BLaER1 treated with 17β-estradiol and CSF1 and Interleukin-3, amounts not matched to agents 10 nM and 100 nM (cell line): ENCODE measurements around the gene TTC7B.

ENCODE experiments used
- H3K27ac ChIP-seq, 11 experiments: shearing (Covaris generic); formaldehyde crosslinking; 2 replicates each; pipeline ENCODE4 v1.8.1; 2022
- H3K27me3 ChIP-seq, 11 experiments: shearing (Covaris generic); formaldehyde crosslinking; 2 replicates each; pipeline ENCODE4 v1.8.1; 2022
- H3K36me3 ChIP-seq, 11 experiments: shearing (Covaris generic); formaldehyde crosslinking; 2 replicates each; pipeline ENCODE4 v1.8.1; 2022
- H3K4me1 ChIP-seq, 10 experiments: shearing (Covaris generic); formaldehyde crosslinking; 2 replicates each; pipeline ENCODE4 v1.8.1; 2022
- H3K4me2 ChIP-seq, 11 experiments: shearing (Covaris generic); formaldehyde crosslinking; 2 replicates each; pipeline ENCODE4 v1.8.1; 2022
- H3K4me3 ChIP-seq, 10 experiments: shearing (Covaris generic); formaldehyde crosslinking; 2 replicates each; pipeline ENCODE4 v1.8.1; 2022
- H3K9ac ChIP-seq, 11 experiments: shearing (Covaris generic); formaldehyde crosslinking; 2 replicates each; pipeline ENCODE4 v1.8.1; 2022
- H3K9me3 ChIP-seq, 11 experiments: shearing (Covaris generic); formaldehyde crosslinking; replicated peaks in 1 of 11; 2 replicates each; pipeline ENCODE4 v1.8.1; 2022
- H4K20me1 ChIP-seq, 11 experiments: shearing (Covaris generic); formaldehyde crosslinking; 2 replicates each; pipeline ENCODE4 v1.8.1; 2022
- Cebpa-rat ChIP-seq, 11 experiments: shearing (Covaris generic); IDR thresholded peaks; 2 replicates each; pipeline ENCODE4 v1.8.1; 2022

Gene TTC7B

GRCh38 chr14:90508536-90509254 is 307.5 kb downstream of the TTC7B start:
- Histone ChIP-seq H4K20me1 (no peaks in the 10 kb centered on the region), H3K9me3 (0 out of 22 replicates have a peak, but pooled peaks cover 0 to 7% (median 0%) of the 10 kb centered on the region in 11 experiments), H3K4me1 (peaks cover 12 to 85% (median 73%) of the 10 kb centered on the region in 10 experiments), H3K4me3 (no peak overlapping the region), H3K4me2 (peak overlapping the region; percentile 66 to 85 (median 75)), H3K36me3 (no peaks in the 10 kb centered on the region), H3K9ac (no peak overlapping the region), H3K27me3 (peaks cover 0 to 6% (median 0%) of the 10 kb centered on the region in 11 experiments; a peak in 1 of 22 replicates), H3K27ac (no peak overlapping the region)
- no peak for TF ChIP-seq Cebpa-rat (IDR thresholded peaks at IDR 0.05)

- peaks cover 12 to 79% (median 66%) of the 10 kb centered on the region in 10 experiments for H3K4me1 ChIP-seq
- no peak overlapping the region for H3K4me3 ChIP-seq
- no peak overlapping the region for H3K9ac ChIP-seq
- no peaks in the 10 kb centered on the region for H4K20me1 ChIP-seq
- H3K27ac ChIP-seq: no peak overlapping the region
- no peak for TF ChIP-seq Cebpa-rat (IDR thresholded peaks at IDR 0.05)
- peak overlapping the region in 8 of 11 experiments; percentile 72 to 85 (median 76); a peak in 16 of 22 replicates for H3K4me2 ChIP-seq
- 0 out of 22 replicates have a peak, but pooled peaks cover 0 to 7% (median 0%) of the 10 kb centered on the region in 11 experiments for H3K9me3 ChIP-seq
- no peaks in the 10 kb centered on the region for H3K36me3 ChIP-seq
- H3K27me3 ChIP-seq: peaks cover 0 to 6% (median 0%) of the 10 kb centered on the region in 11 experiments; a peak in 1 of 22 replicates
Measured at GRCh38 chr14:90508036-90508435, 308.2 kb downstream of the TTC7B start.

DNA sequence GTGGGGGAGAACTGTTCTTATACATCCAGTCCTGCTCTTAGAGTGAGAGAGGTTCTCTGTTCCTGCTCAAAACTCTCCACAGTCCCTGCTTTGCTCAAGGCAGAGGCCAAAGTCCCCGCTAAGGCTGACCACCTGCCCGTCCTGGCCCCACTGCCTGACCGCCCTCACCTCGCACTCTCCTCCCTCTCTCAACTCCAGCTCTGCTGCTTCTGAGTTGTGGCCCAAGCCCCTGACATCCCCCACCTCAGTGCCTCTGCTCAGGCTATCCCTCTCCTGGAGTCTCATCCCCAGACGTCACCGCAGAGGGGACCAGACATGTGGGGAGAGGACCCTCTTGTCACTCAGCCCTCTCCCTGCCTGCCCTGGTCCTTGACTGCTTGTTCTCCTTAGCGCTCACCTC is 308.8 kb downstream of the TTC7B start:
- Histone ChIP-seq H3K9ac (no peak overlapping the region), H4K20me1 (no peaks in the 10 kb centered on the region), H3K4me3 (no peak overlapping the region), H3K4me2 (peak overlapping the region in 3 of 11 experiments; percentile 74 to 85 (median 84); a peak in 2 of 22 replicates), H3K36me3 (no peaks in the 10 kb centered on the region), H3K27me3 (peaks cover 0 to 6% (median 0%) of the 10 kb centered on the region in 11 experiments; a peak in 1 of 22 replicates), H3K4me1 (peaks cover 12 to 73% (median 60%) of the 10 kb centered on the region in 10 experiments), H3K27ac (no peak overlapping the region), H3K9me3 (0 out of 22 replicates have a peak, but pooled peaks cover 0 to 7% (median 0%) of the 10 kb centered on the region in 11 experiments)
- no peak for TF ChIP-seq Cebpa-rat (IDR thresholded peaks at IDR 0.05)

DNA sequence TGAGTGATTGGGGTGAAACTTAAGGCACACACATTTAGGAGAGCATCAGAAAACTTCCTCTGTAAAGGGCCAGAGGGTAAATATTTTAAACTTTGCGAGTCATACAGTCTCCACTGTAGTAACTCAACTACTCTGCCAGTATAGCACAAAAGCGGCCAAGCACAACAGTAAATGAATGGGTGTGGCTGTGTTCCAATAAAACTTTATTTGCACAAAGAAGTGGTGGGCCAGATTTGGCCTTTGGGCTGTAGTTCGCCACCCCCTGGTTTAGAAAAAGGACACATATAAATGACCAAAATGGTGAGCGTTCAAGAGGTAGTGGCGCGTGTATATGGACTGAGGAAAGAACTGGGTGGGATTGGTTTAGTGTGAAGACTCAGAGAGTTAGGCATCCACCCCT is 309.5 kb downstream of the TTC7B start:
- no peak overlapping the region for H3K9ac ChIP-seq
- 0 out of 22 replicates have a peak, but pooled peaks cover 0 to 7% (median 0%) of the 10 kb centered on the region in 11 experiments for H3K9me3 ChIP-seq
- H3K4me2 ChIP-seq: no peak overlapping the region
- peaks cover 12 to 66% (median 53%) of the 10 kb centered on the region in 10 experiments for H3K4me1 ChIP-seq
- no peak overlapping the region for H3K27ac ChIP-seq
- no peak overlapping the region for H3K4me3 ChIP-seq
- no peak for TF ChIP-seq Cebpa-rat (IDR thresholded peaks at IDR 0.05)
- H4K20me1 ChIP-seq: no peaks in the 10 kb centered on the region
- H3K36me3 ChIP-seq: no peaks in the 10 kb centered on the region
- H3K27me3 ChIP-seq: peaks cover 0 to 6% (median 0%) of the 10 kb centered on the region in 11 experiments; a peak in 1 of 22 replicates

GRCh38 chr14:90505531-90505930 is 310.7 kb downstream of the TTC7B start:
- Histone ChIP-seq H3K4me1 (peaks cover 18 to 54% (median 44%) of the 10 kb centered on the region in 10 experiments), H3K27ac (no peak overlapping the region), H4K20me1 (no peaks in the 10 kb centered on the region), H3K9ac (no peak overlapping the region), H3K4me2 (peak overlapping the region in 6 of 11 experiments; percentile 19 to 53 (median 48); a peak in 10 of 22 replicates), H3K9me3 (0 out of 22 replicates have a peak, but pooled peaks cover 0 to 7% (median 0%) of the 10 kb centered on the region in 11 experiments), H3K4me3 (no peak overlapping the region), H3K27me3 (peaks cover 0 to 6% (median 0%) of the 10 kb centered on the region in 11 experiments; a peak in 1 of 22 replicates), H3K36me3 (no peaks in the 10 kb centered on the region)
- no peak for TF ChIP-seq Cebpa-rat (IDR thresholded peaks at IDR 0.05)

GRCh38 chr14:90504643-90505042 is 311.6 kb downstream of the TTC7B start:
- Histone ChIP-seq H3K4me3 (no peak overlapping the region), H4K20me1 (no peaks in the 10 kb centered on the region), H3K4me1 (peaks cover 18 to 45% (median 35%) of the 10 kb centered on the region in 10 experiments), H3K4me2 (peak overlapping the region in 6 of 11 experiments; percentile 10 to 51 (median 18); a peak in 6 of 22 replicates), H3K9ac (no peak overlapping the region), H3K9me3 (0 out of 22 replicates have a peak, but pooled peaks cover 0 to 7% (median 0%) of the 10 kb centered on the region in 11 experiments), H3K27me3 (peaks cover 0 to 6% (median 0%) of the 10 kb centered on the region in 11 experiments; a peak in 1 of 22 replicates), H3K36me3 (no peaks in the 10 kb centered on the region), H3K27ac (no peak overlapping the region)
- TF ChIP-seq Cebpa-rat (IDR thresholded peaks at IDR 0.05): no peak

DNA sequence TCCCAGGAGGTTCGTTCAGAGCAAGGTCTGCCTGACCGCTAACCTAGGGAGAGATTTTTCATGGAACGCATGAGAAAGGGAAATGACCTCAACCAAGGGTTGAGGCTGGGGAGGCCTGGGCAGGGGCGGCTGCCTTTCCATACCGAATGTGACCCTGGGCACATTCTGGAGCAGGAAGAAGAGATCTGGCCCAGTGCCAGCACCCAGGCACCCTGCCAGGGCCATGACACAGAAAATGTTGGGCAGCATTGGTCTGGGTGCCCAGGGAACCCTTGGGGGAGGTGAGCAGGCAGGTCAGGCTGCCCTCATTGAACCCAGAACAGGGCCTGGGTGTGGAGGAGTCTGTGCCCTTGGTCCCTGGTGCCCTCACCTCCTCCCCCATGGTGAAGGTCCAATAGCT is 312.6 kb downstream of the TTC7B start:
- H3K27me3 ChIP-seq: peaks cover 0 to 5% (median 0%) of the 10 kb centered on the region in 11 experiments; a peak in 1 of 22 replicates
- peaks cover 8 to 34% (median 24%) of the 10 kb centered on the region in 10 experiments; a peak in 19 of 20 replicates for H3K4me1 ChIP-seq
- H4K20me1 ChIP-seq: no peaks in the 10 kb centered on the region
- H3K9ac ChIP-seq: no peak overlapping the region
- H3K4me2 ChIP-seq: no peak overlapping the region
- H3K4me3 ChIP-seq: no peak overlapping the region
- H3K9me3 ChIP-seq: 0 out of 22 replicates have a peak, but pooled peaks cover 0 to 7% (median 0%) of the 10 kb centered on the region in 11 experiments
- no peak overlapping the region for H3K27ac ChIP-seq
- no peak for TF ChIP-seq Cebpa-rat (IDR thresholded peaks at IDR 0.05)
- no peaks in the 10 kb centered on the region for H3K36me3 ChIP-seq

- no peaks in the 10 kb centered on the region for H3K36me3 ChIP-seq
- no peak overlapping the region for H3K4me2 ChIP-seq
- H3K4me3 ChIP-seq: no peak overlapping the region
- peaks cover 5 to 26% (median 16%) of the 10 kb centered on the region in 10 experiments; a peak in 16 of 20 replicates for H3K4me1 ChIP-seq
- 0 out of 22 replicates have a peak, but pooled peaks cover 0 to 7% (median 0%) of the 10 kb centered on the region in 11 experiments for H3K9me3 ChIP-seq
- H4K20me1 ChIP-seq: no peaks in the 10 kb centered on the region
- H3K27me3 ChIP-seq: no peaks in the 10 kb centered on the region
- no peak overlapping the region for H3K9ac ChIP-seq
- H3K27ac ChIP-seq: no peak overlapping the region
- TF ChIP-seq Cebpa-rat (IDR thresholded peaks at IDR 0.05): no peak
Measured at GRCh38 chr14:90502760-90503159, 313.5 kb downstream of the TTC7B start.
